LNCAP (cell line): ENCODE data around the gene PBX1.

Experiments
- CTCF ChIP-seq: fragments of 450-650 bp; IDR thresholded peaks from 2 replicates; pipeline ENCODE4 v1.5.1; 2017; ENCODE audit warnings: mild to moderate bottlenecking

Gene PBX1

DNA sequence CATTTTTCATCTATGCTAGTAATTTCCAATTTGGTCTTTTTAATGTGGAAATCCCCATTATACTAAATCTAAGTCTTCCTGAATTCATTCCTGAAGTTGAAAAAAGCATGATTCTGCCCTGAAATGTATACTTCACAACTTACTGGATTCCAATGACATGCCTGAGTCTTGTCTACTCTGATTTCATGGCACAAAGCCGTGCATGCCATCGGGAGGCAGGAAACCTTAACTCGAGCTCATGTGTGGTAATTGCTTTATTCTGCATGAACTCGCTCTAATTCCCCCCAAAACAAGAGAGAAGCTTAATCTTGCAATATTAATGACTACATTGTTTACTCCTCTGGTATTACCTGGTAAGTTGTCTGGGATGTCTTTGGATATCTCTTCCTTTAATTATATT, 39.6 kb upstream of the PBX1 start:
- no peak for TF ChIP-seq CTCF

GRCh38 chr1:164524810-164525209, 34.2 kb upstream of the PBX1 start:
- no peak for TF ChIP-seq CTCF

- TF ChIP-seq CTCF = no peak
Measured at GRCh38 chr1:164534863-164535610, 23.9 kb upstream of the PBX1 start.

DNA sequence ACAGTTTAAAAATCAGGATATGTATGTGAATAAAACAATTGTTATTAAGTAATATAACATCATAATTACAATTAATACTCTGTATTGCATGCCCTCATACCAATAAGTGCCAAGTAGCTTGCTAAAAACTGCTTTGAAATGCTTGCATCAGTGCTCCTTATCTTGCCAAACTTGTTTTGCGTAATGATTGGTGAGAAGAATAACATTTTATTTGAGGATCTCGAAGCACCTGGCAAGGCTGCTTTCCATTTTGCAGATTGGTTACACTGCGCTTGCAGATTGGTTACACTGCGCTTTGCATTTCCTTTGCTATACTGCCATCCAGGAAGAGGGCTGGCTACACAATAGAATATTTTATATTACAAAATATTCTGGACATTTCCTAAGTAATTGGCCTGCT, 1.7 kb upstream of the PBX1 start:
- no peak for TF ChIP-seq CTCF

DNA sequence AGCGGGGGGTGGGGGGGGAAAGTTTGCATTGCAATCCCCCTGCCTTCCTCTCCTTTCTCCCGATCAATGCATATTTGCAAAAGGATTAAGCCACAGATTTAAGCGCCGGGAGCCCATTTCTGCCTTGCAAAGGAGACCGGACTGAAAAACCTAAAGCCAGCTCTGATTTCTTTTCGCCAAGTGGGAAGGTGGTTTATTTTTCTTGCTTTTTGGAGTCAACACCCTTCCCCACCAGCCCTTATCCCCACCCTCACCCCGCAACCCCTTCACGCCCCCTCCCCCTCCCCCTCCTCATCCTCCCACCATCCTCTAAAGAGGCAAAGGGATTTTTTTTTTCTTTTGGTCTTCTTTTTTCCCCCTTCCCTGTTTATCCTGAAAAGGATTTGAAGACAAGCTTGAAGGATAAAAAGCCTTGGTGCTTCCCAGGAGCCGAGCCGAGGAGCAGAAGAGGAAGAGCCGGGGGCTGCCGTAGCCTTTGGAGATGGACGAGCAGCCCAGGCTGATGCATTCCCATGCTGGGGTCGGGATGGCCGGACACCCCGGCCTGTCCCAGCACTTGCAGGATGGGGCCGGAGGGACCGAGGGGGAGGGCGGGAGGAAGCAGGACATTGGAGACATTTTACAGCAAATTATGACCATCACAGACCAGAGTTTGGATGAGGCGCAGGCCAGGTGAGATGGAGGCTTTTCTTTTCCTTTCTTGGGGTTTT, 513 bp downstream of the PBX1 start:
- no peak for TF ChIP-seq CTCF

GRCh38 chr1:164560121-164560541, 1.1 kb downstream of the PBX1 start:
- TF ChIP-seq CTCF = no peak

- no peak for TF ChIP-seq CTCF
Measured at GRCh38 chr1:164560556-164560955, 1.6 kb downstream of the PBX1 start.
